Fibroblast of pulmonary artery (primary cell): Measurements from ENCODE around the gene TSHZ2.

Experiments used
- DNase-seq: peaks from one replicate; pipeline ENCODE4 v3.0.0-alpha.2; 2010; ENCODE audit warnings: low read depth
- H3K4me3 ChIP-seq: replicated peaks from 2 replicates; pipeline ENCODE4 v1.5.1; 2011; ENCODE audit warnings: low read depth, mild to moderate bottlenecking, control low read depth, low read length, moderate library complexity
- CTCF ChIP-seq: IDR thresholded peaks from 2 replicates; pipeline ENCODE4 v1.5.1; 2011; ENCODE audit warnings: mild to moderate bottlenecking, control low read depth, low read length, inconsistent platforms; ENCODE audit errors: missing control alignments

The TSHZ2 gene

GRCh38 chr20:53390770-53391169, 418.6 kb downstream of the TSHZ2 start:
- TF ChIP-seq CTCF, result no peak
- DNase-seq, result no peak
- no peak overlapping the region for H3K4me3 ChIP-seq

DNA sequence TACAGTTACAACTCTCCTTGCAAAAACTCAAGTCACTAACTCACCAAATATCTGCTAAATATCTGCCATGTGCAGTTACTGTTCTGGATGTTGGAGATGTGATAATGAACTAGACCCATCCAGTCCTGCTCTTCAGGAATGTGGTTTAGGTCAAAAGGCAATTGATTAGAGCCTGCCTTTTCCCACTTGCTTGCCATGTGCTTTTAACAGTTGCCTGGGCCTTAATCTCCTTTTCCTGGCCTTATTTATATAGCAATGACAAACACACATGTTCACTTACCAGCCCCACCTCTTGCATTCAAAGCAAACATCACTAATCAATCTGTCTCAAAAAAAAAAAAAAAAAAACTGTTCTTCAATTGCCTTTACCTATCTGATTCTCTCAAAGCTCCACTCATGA, 422.3 kb downstream of the TSHZ2 start:
- no peak for DNase-seq
- TF ChIP-seq CTCF, result no peak
- H3K4me3 ChIP-seq, result no peak overlapping the region

DNA sequence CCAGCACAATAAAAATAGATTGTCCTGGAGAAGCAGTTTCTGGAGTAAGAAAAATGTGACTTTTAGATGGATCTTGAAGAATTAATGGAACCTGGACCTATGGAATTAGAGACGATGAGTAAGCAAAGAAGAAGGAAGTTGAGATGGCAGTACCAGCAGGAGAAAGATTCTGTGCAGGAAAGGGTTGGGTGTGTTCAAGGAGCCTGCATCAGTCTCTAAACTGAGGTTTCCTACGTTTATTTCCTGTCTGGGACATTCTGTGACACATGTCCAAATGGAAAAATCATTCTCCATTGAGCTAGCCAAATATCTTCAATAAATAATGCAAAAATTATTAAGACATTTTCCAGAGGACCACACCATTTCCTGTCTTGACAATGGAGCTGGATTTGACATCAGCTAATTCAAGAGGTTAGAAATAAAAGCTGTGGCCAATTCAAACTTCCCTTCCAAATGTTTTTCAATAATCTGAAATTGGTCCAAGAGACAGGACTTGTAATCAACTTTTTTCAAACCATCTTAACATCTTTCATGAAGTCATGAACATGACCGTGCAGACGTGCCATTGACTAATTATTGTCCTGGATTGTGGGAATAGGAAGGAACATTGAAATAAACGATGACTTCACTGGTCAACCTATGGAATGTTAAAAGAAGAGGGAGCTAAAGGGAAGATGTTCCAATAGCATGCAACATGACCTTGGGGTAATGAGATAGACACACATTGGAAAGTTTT, 423.2 kb downstream of the TSHZ2 start:
- no peak overlapping the region for H3K4me3 ChIP-seq
- DNase-seq, result no peak
- no peak for TF ChIP-seq CTCF

GRCh38 chr20:53399083-53399482, 426.9 kb downstream of the TSHZ2 start:
- H3K4me3 ChIP-seq, result no peak overlapping the region

DNA sequence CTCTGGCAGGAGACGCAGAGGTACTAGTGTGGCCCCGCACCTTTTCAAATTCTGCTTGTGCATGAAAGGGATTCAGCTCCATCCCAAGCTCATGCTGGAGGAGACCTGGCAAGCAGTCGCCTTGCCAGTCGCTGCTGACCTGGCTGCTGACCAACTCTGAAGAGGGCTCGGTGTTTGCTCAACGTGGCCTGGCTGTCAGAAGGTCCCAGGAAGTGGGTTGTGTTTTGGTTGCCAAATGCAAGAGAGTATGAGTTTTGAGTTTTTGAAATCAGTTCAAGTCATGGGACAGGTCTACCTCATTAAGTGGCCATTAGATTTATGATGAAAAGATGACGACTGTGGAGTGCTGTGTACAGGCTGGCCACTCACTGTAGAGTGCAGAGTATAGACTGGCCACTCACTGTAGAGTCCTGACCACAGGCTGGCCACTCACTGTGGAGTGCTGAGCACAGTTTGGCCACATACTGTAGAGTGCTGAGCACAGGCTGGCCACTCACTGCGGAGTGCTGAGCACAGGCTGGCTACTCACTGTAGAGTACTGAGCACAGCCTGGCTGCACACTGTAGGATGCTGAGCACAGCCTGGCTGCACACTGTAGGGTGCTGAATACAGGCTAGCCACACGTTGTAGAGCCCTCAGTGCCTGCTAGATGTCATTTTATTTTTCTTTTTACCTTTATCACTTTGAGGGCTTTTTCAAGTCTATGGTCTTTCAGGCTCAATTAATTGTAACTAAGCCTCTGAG, 427.6 kb downstream of the TSHZ2 start:
- no peak for TF ChIP-seq CTCF
- DNase-seq, result no peak
- no peak overlapping the region for H3K4me3 ChIP-seq

More at GRCh38 chr20:53399083-53399482, 426.9 kb downstream of the TSHZ2 start:
- DNase-seq, result no peak
- TF ChIP-seq CTCF, result no peak

DNA sequence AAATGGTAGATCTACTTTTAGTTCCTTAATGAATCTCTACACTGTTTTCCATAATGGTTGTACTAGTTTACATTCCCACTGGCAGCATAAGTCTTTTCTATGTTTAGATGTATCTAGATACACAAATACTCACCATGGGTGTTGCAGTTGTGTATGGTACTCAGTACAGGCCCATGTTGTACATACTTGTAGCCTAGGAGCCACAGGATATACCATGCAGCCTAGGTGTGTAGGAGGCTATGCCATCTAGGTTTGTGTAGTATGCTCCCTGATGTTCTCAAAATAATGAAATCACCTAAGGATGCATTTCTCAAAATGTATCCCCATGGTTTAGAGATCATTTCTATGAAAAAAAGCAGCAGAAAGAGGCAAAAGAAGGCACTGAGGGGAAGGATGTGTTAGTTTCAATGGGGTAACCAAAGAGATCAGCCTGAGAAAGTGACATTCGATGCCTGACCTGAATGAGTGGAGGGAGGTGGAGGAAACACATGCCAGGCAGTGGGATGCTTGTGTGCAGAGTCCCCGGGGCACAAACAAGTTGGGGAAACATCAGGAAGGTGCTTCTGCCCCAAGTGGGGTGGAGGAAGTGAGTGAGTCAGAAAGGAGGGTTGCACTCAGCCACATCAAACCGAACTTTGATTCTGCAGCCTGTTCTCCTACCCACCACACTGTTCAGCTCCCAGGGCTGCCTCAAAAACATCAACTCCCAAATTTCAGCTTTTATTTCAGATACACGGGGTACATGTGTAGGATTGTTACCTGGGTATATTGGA, 430.3 kb downstream of the TSHZ2 start:
- H3K4me3 ChIP-seq, result no peak overlapping the region
- TF ChIP-seq CTCF, result no peak
- no peak for DNase-seq
